ENCODE data around the gene IQCE.
"Not testable (repeated sequence)": the region's sequence is repeated elsewhere in the genome, so short reads cannot be mapped to it uniquely, and the experiment has no call there.

Gene IQCE

DNA sequence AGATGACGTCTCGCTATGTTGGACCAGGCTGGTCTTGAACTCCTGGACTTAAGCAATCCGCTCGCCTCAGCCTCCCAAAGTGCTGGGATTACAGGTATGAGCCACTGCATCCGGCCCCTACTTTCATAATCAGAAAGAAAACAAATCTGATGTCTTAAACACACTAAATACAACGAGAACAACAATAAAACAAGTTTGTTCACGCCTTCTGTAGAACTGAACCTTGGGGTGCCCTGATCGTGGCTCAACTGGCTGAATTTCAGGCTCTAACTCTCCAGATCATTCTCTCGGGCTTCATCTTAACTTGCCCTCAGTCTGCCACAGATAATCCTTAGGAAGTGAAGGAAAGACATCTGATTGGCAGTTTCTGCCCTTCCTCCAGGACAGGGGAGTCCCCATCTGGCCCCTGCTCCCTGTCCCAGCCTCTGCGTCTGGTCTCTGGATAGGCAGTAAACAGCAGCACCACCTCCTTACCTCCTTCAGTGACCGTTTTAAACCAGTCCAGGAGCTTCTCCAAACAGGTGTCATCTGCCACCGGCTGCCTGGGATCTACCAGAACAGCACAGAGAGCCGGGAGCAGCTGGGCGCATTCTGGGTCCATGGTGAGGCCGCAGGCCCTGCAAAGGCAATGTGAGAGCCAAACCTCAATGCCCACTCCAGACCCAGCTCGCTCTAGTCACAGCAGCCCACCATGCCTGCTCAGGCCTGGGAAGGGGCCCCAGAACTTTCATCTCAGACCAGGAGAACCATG lies 4.8 kb upstream of the IQCE start:
- no peak for DNase-seq (ENCODE audit: low read depth)

DNA sequence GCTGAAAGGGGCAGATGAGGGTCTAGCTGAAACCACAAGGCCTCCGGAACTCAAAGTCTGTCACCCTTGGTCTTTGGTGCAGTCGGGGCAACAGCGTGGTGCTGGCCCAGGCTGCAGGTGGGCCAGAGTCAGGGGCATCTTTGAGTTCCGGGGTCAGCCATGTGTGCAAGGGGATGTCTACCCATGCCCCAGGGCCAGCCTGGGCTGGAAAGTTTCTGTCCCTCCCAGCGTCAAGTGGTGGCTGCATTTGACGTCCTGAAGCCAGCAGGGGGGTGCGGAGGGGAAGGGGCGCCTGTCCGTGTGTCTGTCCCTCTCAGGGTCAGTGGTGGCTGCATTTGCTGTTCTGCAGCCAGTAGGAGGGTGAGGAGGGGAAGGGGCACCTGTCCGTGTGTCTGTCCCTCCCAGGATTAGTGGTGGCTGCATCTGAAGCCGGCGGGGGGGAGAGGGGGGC lies 4.1 kb upstream of the IQCE start:
- DNase-seq (ENCODE audit: low read depth), result no peak

- DNase-seq (ENCODE audit: low read depth), result peak; percentile 91
Observed at GRCh38 chr7:2555121-2556052, 3.4 kb upstream of the IQCE start, which contains the start of gene BRAT1. BRAT1 (minus strand) TSS chr7:2555524; CDS start chr7:2554431, 1,093 bp downstream.

DNA sequence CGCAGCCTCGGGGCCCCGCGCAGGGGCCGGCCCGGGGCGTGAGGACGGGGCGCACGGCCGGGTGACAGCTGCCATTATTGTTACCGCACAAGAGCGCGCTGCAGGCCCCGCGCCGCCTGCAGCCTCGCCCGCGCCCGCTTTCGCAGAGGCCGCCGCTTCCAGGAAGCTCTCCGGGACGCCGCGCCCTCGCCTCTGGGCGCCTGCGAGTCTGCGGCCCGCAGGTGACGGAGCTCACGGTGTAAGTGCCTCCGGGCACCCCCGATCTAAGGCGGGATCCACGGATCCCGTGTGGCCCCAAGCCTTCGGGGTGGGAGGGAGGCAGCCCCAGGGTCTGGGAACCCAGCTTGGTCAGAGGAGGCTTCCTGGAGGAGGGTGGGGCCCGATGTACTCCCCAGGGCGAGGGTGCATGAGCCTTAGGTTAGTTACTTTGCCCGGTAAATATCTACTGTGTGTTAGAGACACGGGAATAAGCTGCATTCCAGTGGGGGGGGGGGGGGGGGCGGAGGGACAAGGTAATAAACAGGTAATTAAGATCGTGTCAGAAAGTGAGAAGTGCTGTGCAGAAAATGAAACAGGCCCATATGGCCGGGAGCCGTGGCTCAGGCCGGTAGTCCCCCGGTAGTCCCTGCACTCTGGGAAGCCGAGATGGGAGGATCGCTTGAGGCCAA lies 638 bp downstream of the IQCE start:
- DNase-seq (ENCODE audit: low read depth), result no peak

DNA sequence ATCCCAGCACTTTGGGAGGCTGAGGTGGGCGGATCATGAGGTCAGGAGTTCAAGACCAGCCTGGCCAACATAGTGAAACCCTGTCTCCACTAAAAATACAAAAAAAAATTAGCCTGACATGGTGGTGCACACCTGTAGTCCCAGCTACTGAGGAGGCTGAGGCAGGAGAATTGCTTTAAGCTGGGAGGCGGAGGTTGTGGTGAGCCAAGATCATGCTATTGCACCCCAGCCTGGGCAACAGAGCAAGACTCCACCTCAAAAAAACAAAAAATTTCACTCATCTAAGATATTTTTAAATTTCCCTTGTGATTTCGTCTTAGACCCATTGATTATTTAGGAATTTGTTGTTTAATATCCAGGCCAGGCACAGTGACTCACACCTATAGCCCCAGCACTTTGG lies 5.2 kb downstream of the IQCE start:
- not testable (repeated sequence) for DNase-seq (ENCODE audit: low read depth)

DNA sequence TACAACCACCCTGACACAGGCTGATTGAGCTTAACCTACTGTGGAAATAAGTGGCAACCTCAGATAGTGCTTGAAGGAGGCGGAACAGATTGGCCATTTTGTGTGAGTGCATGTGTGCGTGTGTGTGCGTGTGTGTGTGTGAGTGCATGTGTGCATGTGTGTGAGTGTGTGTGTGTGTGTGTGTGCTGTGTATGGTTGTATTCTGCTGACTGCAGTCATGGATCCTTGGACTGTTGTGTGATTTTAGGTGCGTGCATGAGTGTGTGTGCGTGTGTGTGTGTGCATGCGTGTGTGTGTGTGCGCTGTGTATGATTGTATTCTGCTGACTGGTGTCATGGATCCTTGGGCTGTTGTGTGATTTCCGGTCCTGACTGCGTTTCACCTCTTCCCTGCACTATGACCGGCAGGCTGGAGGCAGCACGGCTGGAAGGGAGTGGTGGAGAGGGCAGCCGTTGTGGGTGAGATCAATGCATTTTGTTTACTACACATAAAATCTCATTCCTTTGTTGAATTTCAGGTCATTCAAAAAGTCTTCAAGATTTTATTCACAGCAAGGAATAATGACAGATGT lies 6.3 kb downstream of the IQCE start:
- DNase-seq (ENCODE audit: low read depth), result no peak

- DNase-seq (ENCODE audit: low read depth), result no peak
Observed at GRCh38 chr7:2566348-2566889, 7.6 kb downstream of the IQCE start.

DNA sequence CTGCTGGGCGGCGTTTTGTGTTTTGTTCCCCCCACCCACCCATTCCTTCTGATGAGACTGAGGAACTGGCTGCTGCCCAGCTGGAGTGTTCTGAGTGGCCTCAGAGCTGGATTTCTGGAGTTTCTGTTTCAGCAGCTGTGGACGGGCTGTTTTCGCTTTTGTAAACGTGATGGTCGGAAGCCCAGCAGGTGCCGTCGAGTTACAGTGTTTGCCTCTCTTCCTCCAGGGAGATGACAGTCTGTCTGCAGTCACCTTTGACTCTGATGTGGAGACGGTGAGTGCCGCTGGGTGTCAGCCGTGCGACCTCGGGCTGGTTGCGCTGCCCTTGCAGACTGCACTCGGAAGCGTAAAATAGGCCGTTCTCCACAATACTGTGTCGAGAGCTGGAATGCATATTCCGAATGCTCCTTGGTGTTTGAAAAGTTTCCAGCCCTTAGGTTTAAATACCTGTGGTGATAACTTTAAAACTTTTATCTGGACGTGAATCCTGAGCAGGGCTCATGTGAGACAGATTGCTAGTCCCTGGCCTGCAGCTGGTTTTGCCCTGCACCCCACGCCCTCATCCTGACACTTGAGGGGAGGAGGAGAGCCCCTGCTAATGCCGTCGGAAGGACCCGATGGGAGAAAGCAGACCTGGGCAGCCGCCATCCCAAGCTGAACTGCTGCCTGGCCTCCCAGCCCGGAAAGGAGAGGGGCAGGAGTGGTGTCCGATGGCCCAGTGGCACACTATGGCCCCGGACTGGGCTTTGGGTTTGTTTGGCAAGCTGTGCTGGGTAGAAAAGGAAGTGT lies 8.3 kb downstream of the IQCE start:
- no peak for DNase-seq (ENCODE audit: low read depth)

- no peak for DNase-seq (ENCODE audit: low read depth)
Observed at GRCh38 chr7:2567679-2568278, 9.0 kb downstream of the IQCE start.

DNA sequence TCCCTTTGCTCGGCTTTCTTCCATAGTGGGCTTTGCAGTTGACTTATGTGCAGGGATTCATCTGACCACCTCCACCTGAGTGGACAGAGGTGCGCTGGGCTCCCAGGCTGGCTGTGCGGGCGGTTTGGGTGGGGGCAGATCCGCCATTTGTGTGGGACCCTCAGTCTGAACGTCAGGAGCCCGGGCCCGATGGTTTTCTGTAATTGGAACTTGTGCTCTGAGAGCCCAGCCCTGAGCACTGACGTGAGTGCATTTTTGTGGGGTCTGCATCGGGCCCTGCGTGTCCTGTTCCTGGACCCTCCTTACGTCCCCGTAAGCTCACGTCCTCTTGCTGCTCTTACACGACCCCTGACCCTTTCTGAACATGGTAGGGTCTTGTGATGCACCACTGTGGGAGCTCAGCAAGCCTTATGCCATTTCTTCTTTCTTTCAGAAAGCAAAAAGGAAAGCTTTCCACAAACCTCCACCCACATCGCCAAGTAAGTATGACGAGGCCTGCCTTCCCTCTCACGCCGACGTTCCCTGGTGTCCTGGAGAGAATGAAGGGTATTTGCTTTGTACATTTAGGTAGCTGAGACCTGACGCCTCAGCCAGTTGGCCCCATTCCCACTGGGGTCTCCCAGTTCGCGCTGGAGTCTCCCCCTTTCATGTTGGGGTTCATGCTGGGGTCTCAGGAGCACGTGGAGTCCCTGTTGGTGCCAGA lies 9.9 kb downstream of the IQCE start:
- no peak for DNase-seq (ENCODE audit: low read depth)

DNA sequence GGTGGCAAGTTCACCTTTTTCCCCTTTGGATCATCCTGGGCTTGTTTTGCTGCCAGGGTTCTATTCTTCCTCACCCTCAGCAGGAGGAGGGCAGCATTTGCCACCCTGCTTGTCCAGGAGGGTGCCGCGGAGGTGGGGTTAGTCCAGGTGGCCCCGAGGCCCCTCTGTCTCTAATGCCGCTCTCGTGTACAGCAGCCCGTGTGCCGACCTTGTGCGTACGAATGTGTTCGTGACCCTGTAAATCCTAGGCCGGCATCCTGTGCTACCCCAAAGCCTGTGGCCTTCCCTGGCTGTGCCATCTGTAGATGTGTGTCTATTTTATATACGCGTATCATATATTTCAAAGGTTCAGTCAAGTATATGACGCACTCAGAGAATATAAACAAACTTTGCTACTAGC lies 10.6 kb downstream of the IQCE start:
- no peak for DNase-seq (ENCODE audit: low read depth)

- no peak for DNase-seq (ENCODE audit: low read depth)
Observed at GRCh38 chr7:2570021-2570420, 11.2 kb downstream of the IQCE start.

DNA sequence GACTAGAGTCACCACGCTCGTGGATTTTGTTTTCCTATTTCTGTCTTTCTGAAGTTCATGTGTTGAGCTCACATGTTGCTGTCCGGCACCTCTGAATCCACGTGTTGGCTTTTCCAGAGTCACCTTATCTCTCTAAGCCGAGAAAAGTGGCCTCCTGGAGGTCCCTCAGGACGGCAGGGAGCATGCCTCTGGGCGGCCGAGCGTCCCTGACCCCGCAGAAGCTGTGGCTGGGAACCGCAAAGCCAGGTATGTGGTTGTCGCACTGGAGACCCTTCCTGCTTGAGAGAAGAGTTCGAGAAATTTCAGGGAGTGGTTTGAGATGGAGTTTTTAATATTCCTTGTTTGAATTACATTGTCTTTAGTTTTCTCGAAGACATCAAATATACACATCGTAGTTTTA lies 12.6 kb downstream of the IQCE start:
- DNase-seq (ENCODE audit: low read depth), result no peak

GRCh38 chr7:2572101-2572842 lies 13.5 kb downstream of the IQCE start:
- DNase-seq (ENCODE audit: low read depth), result no peak

DNA sequence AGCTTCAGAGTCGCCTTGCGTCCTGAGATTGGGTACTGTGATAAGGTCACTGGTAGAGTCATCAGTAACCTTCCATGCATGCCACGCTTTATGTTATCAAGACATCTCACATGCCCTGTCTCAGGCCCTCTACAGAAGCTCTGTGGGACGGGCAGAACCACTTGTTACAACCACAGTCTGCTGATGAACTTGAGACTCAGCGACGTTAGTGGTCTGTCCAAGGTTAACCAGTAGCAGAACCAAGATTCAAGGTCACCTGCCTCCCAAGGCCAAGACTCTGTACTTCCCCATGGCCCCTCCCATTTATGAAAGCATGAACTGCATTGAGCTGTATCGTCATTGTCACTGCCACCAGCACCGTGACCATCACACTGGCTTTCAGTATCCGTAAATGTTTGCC lies 15.0 kb downstream of the IQCE start:
- DNase-seq (ENCODE audit: low read depth), result no peak

- DNase-seq (ENCODE audit: low read depth), result no peak
Observed at GRCh38 chr7:2575046-2575732, 16.4 kb downstream of the IQCE start.

GRCh38 chr7:2575733-2576340 lies 17.1 kb downstream of the IQCE start:
- DNase-seq (ENCODE audit: low read depth), result no peak

Data from stimulated activated CD8-positive, alpha-beta memory T cell treated with anti-CD3 and anti-CD28 coated beads, Interleukin-12 subunit alpha, Interleukin-12 subunit beta, amount 100 ng/mL, for 1 hour (primary cell).